Limb (tissue), 2 donors: ENCODE data around the gene PRLR.
A peak's percentile ranks its signal among the peaks of the same experiment; 100 is the strongest.

Source experiments
- DNase-seq, 2 donors: peaks; one replicate each; pipeline ENCODE4 v3.0.0-alpha.2; 2016; ENCODE audit errors: extremely low spot score in 2 of 2

Gene PRLR

DNA sequence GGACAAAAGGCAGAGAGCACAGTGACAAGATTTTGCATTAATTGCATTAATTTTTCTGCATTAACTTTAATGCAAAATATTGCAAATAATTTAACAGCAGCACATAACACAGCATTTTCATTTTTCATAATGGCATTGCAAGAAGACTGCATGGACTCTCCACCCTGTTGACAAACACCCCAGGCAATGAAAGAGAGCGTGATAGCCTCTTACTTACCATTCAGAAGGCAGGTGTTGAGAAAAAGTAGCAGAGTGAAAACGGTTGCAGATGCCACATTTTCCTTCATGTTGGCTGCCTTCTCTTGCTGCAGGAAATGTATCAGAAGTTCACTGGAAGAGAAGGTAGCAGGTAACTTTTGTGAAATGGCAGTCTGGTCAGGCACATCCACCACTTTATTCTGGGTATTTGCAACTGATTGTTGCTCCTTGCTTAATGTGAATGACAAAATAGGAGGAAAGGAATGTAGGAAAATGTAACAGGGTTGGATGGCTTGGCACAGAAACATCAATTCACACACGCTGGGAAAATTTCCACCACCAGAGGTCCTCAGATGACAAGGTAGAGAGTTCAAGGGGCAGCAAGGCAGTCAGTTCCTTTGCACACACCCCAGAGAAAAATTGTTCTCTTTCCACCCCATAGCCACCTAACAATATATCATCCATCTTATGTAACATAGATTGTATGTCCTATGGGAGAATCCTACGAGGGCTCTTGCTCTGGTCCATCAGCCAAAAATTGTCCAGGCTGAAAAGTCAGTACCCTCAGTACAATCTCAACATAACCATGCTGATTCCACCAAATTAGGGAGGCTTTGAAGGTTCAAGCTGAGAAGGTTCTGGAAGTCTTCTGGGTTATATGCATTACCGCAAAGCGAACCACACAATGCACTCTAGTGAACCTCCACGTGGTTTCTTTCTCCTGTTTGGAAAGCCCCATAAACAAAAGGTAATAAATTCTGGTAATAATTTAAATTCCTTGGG is 140.7 kb downstream of the PRLR start:
- peak; percentile 38 to 66 for DNase-seq

GRCh38 chr5:35087991-35088390 is 142.3 kb downstream of the PRLR start:
- DNase-seq, result no peak

- DNase-seq, result no peak
Measured at GRCh38 chr5:35083150-35083549, 147.1 kb downstream of the PRLR start.

- no peak for DNase-seq
Measured at GRCh38 chr5:35082530-35082929, 147.8 kb downstream of the PRLR start.

- DNase-seq, result no peak
Measured at GRCh38 chr5:35081134-35081533, 149.2 kb downstream of the PRLR start.

GRCh38 chr5:35073160-35073559 is 157.1 kb downstream of the PRLR start:
- DNase-seq, result no peak

DNA sequence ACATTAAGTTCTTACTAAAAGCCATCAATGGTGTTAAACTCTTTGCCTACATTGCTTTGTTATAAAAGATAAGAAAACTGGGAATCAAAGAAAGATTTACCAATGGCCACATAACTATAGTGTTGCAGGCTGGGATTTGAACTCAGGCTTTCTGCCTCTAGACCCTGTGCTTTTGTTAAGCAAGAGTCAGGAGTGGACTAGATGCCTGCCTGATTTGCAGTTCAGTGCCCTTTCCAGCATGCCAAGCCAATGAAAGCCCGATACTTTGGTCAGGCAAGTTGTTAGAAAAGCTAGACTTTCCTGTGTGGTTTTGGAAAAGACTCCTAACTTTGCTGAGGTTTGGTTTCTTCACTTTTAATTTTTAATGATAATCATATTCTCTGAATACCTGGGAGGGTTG is 161.1 kb downstream of the PRLR start:
- DNase-seq, result no peak

DNA sequence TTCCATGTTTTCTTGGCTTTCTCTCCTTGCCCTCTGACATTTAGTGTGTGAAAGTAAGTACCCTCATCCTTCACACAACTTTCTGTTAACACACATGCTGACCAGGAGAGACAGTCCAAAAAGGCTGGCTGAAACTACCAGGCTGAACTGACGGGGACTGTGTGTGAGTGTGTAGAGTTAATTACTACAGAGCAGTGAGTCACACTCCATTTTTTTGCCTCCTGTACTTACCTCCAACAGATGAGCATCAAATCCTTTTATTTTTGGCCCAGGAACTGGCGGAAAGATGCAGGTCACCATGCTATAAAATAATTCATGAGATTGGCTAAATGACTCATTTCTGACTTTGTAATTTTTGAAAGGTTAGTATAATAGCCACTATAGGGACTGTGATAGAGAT is 162.3 kb downstream of the PRLR start:
- DNase-seq, result no peak

GRCh38 chr5:35066260-35066795 is 164.0 kb downstream of the PRLR start:
- DNase-seq, result no peak

- no peak for DNase-seq
Measured at GRCh38 chr5:35063414-35063813, 166.9 kb downstream of the PRLR start.

- no peak for DNase-seq
Measured at GRCh38 chr5:35061211-35061770, 169.0 kb downstream of the PRLR start.

GRCh38 chr5:35060236-35060635 is 170.1 kb downstream of the PRLR start:
- no peak for DNase-seq

DNA sequence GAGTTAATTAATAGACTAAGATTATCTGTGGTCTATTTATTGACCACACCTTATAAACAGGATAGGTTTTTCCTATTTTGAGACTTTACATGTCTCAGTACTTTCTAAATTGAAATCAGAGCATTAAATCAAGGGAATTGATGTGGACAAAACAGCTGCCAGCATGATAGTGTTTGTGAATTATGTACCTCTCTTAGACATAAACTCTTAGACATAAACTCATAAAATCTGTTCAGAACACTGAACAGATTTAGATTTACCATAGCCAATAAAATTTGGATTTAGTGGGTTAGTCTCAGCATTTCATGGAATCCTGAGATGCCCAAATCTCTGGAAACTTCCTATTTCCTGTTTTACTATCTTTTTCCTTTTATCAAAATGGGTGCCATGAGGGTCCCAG is 171.0 kb downstream of the PRLR start:
- DNase-seq, result no peak

GRCh38 chr5:35058374-35058788 is 171.9 kb downstream of the PRLR start:
- peak in 1 of 2 donors; percentile 43 for DNase-seq

DNA sequence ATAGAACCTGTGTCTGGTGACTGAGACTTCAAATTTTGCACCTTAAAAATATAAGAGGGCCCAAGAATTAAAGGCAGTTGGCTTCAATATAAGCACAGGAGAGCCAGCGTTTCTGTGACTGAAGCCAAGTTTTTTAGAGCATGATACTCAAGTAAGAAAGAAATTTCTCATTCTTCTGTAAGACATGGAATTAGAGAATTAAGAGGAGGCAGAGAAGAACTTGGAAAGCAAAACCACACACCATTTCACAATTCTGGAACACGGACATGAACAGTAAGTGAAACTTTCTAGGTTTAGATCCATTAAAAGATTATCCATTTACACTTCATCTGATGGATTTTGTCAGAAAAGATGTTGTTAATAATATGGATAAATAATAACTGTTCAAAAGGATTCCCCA is 173.6 kb downstream of the PRLR start:
- DNase-seq, result no peak

DNA sequence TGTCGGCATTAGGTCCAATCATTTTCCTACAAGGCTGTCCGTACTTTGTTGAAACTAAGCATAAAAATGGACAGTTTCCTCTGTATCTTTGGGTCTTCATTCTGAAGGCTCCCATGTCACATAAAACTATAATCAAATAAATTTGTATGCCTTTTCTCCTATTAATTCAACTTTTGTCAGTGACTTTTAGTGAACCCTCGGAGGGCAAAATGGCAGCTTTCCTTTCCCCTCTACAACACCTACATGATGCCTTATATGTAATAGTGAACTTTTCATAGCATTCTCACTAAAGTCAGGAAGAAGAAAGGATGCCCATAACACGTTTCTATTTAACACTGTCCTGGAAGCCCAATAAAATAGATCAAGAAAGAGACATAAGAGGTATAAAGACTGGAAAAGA is 177.4 kb downstream of the PRLR start:
- no peak for DNase-seq

DNA sequence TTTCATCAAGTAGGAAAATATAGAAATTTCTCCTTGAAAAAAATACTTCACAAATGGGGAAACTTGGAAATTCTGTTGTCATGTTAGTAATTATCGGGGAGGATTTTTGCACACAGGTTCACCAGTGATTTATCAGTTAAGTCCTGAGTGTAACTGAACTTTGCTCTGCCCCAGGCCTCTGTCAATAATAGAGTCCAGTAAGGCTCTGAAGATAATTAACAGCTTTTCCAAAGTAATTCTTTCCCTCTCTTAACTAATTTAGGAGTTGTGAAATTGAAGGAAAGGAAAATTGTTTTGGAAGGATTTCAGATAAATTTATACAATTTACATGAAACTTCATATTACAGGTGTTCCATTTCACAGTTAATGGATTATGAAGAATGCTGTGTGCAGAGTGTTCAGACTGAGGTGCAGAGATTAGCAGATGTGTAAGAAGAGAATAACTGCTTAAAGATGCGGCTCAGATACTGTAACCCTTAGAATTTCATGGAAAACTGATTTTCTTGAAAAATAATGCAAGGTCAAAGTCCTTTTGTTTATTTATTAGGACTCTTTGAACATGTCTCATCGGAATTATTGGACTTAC is 179.7 kb downstream of the PRLR start:
- no peak for DNase-seq

- no peak for DNase-seq
Measured at GRCh38 chr5:35048910-35049309, 181.4 kb downstream of the PRLR start.

DNA sequence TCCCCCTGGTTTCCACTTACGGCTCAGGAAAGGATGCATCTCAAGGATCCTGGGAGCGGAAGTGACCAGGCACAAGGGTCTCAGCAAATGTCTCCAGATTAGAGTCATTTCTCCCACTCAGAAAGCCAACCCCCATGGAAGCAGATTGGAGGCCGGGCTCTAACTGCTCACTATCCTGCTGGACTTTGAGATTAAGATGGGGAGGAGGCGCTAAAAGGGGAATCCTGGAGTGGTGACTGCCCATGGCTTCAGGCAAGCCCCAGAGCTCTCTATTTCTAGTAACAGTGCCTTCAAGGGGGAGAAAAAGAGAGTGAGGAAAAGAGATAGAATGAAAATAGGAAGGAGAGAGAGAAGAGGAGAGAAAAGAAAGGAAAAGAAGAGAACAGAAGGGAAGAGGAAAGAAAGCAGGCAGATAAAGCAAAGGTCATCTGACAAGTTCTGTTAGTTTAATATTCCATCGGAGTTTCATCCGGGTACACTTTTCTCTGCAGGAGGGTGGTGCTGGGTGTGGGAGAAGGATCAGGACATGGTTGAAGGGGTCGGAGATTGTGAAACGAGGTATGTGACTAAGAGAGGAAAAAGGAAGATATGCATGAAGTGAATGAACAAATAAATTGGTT is 182.4 kb downstream of the PRLR start, which contains the start of gene AGXT2:
Gene AGXT2, minus strand, starts transcription at position 165 of the 620 bp plus-strand sequence. Its CDS starts 57 bp downstream, at position 108.
- DNase-seq, result no peak

GRCh38 chr5:35046774-35047173 is 183.5 kb downstream of the PRLR start:
- DNase-seq, result no peak

DNA sequence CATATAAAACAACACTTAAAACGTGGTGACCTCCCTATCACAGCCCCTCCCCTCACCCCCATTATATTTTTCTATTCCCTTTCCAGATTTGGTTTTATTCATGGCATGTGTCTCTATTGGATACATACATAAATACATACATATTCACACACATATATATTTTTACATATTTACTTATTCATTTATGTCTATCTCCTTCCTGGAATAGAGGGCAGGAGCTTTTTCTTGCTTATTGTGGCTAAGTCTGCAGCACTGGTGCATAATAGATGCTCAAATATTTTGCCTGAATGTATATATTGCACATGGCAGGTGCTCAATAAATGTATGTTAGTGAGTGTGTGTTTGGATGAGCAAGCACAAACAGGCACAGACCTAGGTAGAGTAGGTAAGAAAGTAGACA is 185.0 kb downstream of the PRLR start:
- no peak for DNase-seq

DNA sequence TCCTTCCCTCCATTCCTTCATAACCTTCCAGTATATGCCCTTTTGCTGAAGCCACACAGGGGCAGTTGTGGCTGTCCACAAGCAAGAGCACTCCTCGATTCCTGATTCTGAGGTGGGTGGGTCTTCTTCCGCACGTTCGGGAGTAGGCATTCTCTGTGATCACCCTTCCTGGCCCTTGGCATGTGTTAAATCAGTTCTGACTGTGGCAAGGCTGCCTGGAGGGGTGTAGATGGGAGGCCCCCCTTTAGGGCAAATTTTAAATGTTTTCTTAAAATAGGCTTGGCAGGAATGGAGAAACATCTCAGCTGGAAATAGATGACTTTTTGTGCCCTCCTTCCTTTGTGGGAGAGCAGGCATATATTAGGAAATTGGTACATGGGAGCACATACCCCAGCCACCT is 185.6 kb downstream of the PRLR start:
- no peak for DNase-seq
